Ovary (tissue), 3 donors: Measurements from ENCODE around the gene FYCO1.

Experiments used
- CTCF ChIP-seq, 3 donors: fragments of 450-650 bp in 2 of 3; fragments of 200-600 bp in 1 of 3; IDR thresholded peaks; one replicate each; pipeline versions ENCODE4 v1.5.1 to v1.8.0; 2016 to 2022; ENCODE audit warnings: antibody characterized with exemption in 3 of 3, mild to moderate bottlenecking in 1 of 3
- EP300 ChIP-seq: sonication (generic); formaldehyde crosslinking; IDR thresholded peaks from one replicate; pipeline ENCODE4 v1.6.1; 2017; ENCODE audit warnings: antibody characterized with exemption
- POLR2A ChIP-seq: fragments of 450-650 bp; IDR thresholded peaks from one replicate; pipeline ENCODE4 v1.6.1; 2017; ENCODE audit warnings: antibody characterized with exemption, mild to moderate bottlenecking, moderate library complexity
- donor health status: DM: no; HTN: no; CAD: no.

DNA sequence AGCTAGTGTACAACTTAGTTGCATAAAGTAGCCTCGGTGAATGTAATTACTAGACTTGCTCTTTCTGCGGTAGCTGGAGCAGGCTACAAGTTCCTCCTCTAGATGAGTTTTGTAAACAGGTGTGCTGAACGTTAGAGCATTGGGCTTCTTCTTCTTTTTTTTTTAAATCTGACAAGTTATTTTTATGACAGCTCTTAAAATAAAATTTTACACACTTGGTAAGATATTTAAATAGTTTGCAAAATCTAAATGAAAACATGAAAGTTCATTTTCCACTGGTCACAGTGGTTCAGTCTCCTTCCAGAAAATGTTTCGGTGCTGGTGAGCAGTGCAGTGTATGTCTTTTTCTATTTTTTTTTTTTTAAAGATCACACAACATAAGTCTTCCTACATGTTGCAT lies 106.3 kb downstream of the FYCO1 start:
- no peak for TF ChIP-seq CTCF (IDR thresholded peaks at IDR 0.05)
- TF ChIP-seq POLR2A: no peak
- TF ChIP-seq EP300: no peak
